Neural cell (in vitro differentiated cells): Measurements from ENCODE around the gene CCDC81. TPM values are rescaled to one million over a fixed set of nuclear protein-coding genes. Genes with fewer than 3 reads are reported as not detected.

Source experiments
- H2AFZ ChIP-seq: fragments of 200-600, 300-800 bp; sonication (generic), shearing (Covaris generic); 2 replicates; pipeline ENCODE4 v1.6.0; 2014; ENCODE audit warnings: low read depth, mild to moderate bottlenecking, antibody characterized with exemption, low read length, moderate library complexity
- H3F3A ChIP-seq: fragments of 200-600 bp; shearing (Covaris generic); 2 replicates; pipeline ENCODE4 v1.6.1; 2016; ENCODE audit warnings: mild to moderate bottlenecking, moderate library complexity, mixed read lengths, antibody characterized with exemption, low read length; ENCODE audit not compliant: insufficient read depth, poor library complexity, severe bottlenecking
- H3K27ac ChIP-seq: fragments of 200-600, 300-800 bp; sonication (generic), shearing (Covaris generic); 2 replicates; pipeline ENCODE4 v1.5.1; 2014; ENCODE audit warnings: mild to moderate bottlenecking, low read length, moderate library complexity
- H3K27me3 ChIP-seq: fragments of 300-800, 200-600 bp; sonication (generic), shearing (Covaris generic); 2 replicates; pipeline ENCODE4 v1.6.0; 2014; ENCODE audit warnings: mild to moderate bottlenecking, low read depth, low read length, moderate library complexity; ENCODE audit not compliant: insufficient read depth
- H3K36me3 ChIP-seq: fragments of 300-800, 200-600 bp; sonication (generic), shearing (Covaris generic); 2 replicates; pipeline ENCODE4 v1.5.1; 2014; ENCODE audit warnings: mild to moderate bottlenecking, antibody characterized with exemption, low read length, moderate library complexity; ENCODE audit not compliant: insufficient read depth
- H3K4me2 ChIP-seq: fragments of 300-800, 200-600 bp; sonication (generic), shearing (Covaris generic); 2 replicates; pipeline ENCODE4 v1.6.0; 2014; ENCODE audit warnings: mild to moderate bottlenecking, low read length
- H3K4me3 ChIP-seq: fragments of 300-800, 200-600 bp; sonication (generic), shearing (Covaris generic); 2 replicates; pipeline ENCODE4 v1.5.1; 2014; ENCODE audit warnings: mild to moderate bottlenecking, low read length, moderate library complexity
- H3K79me2 ChIP-seq: fragments of 200-600 bp; shearing (Covaris generic); replicated peaks from 2 replicates; pipeline ENCODE4 v1.6.0; 2014; ENCODE audit warnings: mild to moderate bottlenecking, low read length, moderate library complexity; ENCODE audit not compliant: insufficient read depth
- H3K9ac ChIP-seq: fragments of 300-800, 200-600 bp; sonication (generic), shearing (Covaris generic); 2 replicates; pipeline ENCODE4 v1.6.1; 2016; ENCODE audit warnings: mild to moderate bottlenecking, low read length, mixed read lengths
- H3K9me2 ChIP-seq: fragments of 200-600 bp; shearing (Covaris generic); 2 replicates; pipeline ENCODE4 v1.6.1; 2016; ENCODE audit warnings: mild to moderate bottlenecking, low read length, mixed read lengths; ENCODE audit not compliant: insufficient read depth
- H3K9me3 ChIP-seq: fragments of 200-600, 300-800 bp; sonication (generic), shearing (Covaris generic); 2 replicates; pipeline ENCODE4 v1.6.1; 2016; ENCODE audit warnings: mild to moderate bottlenecking, mixed run types, low read length, moderate library complexity, mixed read lengths
- H4K20me1 ChIP-seq: fragments of 200-600 bp; shearing (Covaris generic); 2 replicates; pipeline ENCODE4 v1.6.1; 2016; ENCODE audit warnings: mild to moderate bottlenecking, mixed run types; ENCODE audit not compliant: insufficient read depth
- EP300 ChIP-seq: fragments of 450-650 bp; conservative IDR thresholded peaks from 2 replicates; pipeline ENCODE4 v1.6.1; 2014; ENCODE audit warnings: antibody characterized with exemption, mild to moderate bottlenecking, moderate library complexity; ENCODE audit not compliant: poor library complexity, severe bottlenecking
- EZH2 ChIP-seq: fragments of 200-600, 300-800 bp; shearing (Covaris generic), sonication (generic); IDR thresholded peaks from 2 replicates; pipeline ENCODE4 v1.6.1; 2014; ENCODE audit warnings: antibody characterized with exemption, low read length, borderline replicate concordance, mild to moderate bottlenecking; ENCODE audit not compliant: insufficient read depth, poor library complexity, severe bottlenecking
- MXI1 ChIP-seq: fragments of 450-650 bp; conservative IDR thresholded peaks from 2 replicates; pipeline ENCODE4 v1.6.1; 2014; ENCODE audit warnings: antibody characterized with exemption, mild to moderate bottlenecking; ENCODE audit not compliant: poor library complexity, severe bottlenecking
- POLR2AphosphoS5 ChIP-seq: IDR thresholded peaks from 2 replicates; pipeline ENCODE4 v1.6.1; 2012
- RAD21 ChIP-seq: fragments of 450-650 bp; conservative IDR thresholded peaks from 2 replicates; pipeline ENCODE4 v1.6.1; 2014; ENCODE audit warnings: antibody characterized with exemption, mild to moderate bottlenecking, moderate library complexity
- SMC3 ChIP-seq: fragments of 450-650 bp; conservative IDR thresholded peaks from 2 replicates; pipeline ENCODE4 v1.6.1; 2014; ENCODE audit warnings: antibody characterized with exemption, mild to moderate bottlenecking, moderate library complexity; ENCODE audit not compliant: poor library complexity
- TAF1 ChIP-seq: IDR thresholded peaks from 2 replicates; pipeline ENCODE4 v1.6.1; 2012; ENCODE audit warnings: low read depth
- polyA plus RNA-seq: library from polyadenylated mRNA; depleted of rRNA; stranded (reverse); fragments of >200 nt; gene quantifications from 2 replicates; pipeline ENCODE4 v1.2.3, GENCODE V29; 2014
- TF ChIP-seq, protein P1 (sequence below): IDR thresholded peaks from 2 replicates; pipeline ENCODE4 v1.6.1; 2012; ENCODE audit warnings: borderline replicate concordance
- TF ChIP-seq, protein P2 (sequence below): fragments of 450-650 bp; IDR thresholded peaks from 2 replicates; pipeline ENCODE4 v1.5.1; 2014; ENCODE audit warnings: antibody characterized with exemption, mild to moderate bottlenecking, moderate library complexity; ENCODE audit not compliant: poor library complexity, severe bottlenecking

Gene CCDC81
- polyA plus RNA-seq, 1 donor from 2014 or later: 2.5 TPM

DNA sequence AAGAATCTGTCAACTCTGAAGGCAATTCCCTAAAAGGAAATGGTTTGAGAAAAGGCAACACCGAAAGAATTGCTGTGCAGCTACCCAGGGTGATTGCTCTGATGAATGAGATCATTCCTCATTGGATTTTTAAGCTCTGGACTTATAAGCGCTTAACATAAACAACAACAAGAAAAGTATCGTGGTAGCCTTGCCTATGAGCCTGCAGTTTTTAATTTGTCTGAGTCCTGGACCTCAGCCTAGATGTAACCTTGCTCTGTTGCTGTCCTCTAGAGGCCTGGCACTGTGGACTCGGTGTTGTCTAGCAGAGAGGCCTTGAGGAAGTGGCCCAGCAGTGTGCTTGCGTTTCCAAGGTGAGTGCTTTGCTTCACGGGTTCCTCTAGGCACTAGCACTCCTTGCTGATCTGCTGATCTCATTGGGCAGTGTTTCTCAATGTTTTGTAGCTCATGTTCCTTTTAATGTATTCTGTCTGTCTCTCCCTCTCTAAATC, 20.4 kb downstream of the CCDC81 start:
- Histone ChIP-seq H3K4me2 (no peak overlapping the region), H4K20me1 (no peaks in the 10 kb centered on the region), H3K27me3 (no peaks in the 10 kb centered on the region), H3K9me2 (no peaks in the 10 kb centered on the region), H3K9me3 (no peaks in the 10 kb centered on the region), H3K4me3 (no peak overlapping the region), H3K36me3 (no peaks in the 10 kb centered on the region), H2AFZ (no peak overlapping the region), H3K9ac (no peak overlapping the region), H3K27ac (no peak overlapping the region), H3K79me2 (no peaks in the 10 kb centered on the region), H3F3A (no peaks in the 10 kb centered on the region)
- TF ChIP-seq MXI1: no peak
- TF ChIP-seq, protein P1, sequence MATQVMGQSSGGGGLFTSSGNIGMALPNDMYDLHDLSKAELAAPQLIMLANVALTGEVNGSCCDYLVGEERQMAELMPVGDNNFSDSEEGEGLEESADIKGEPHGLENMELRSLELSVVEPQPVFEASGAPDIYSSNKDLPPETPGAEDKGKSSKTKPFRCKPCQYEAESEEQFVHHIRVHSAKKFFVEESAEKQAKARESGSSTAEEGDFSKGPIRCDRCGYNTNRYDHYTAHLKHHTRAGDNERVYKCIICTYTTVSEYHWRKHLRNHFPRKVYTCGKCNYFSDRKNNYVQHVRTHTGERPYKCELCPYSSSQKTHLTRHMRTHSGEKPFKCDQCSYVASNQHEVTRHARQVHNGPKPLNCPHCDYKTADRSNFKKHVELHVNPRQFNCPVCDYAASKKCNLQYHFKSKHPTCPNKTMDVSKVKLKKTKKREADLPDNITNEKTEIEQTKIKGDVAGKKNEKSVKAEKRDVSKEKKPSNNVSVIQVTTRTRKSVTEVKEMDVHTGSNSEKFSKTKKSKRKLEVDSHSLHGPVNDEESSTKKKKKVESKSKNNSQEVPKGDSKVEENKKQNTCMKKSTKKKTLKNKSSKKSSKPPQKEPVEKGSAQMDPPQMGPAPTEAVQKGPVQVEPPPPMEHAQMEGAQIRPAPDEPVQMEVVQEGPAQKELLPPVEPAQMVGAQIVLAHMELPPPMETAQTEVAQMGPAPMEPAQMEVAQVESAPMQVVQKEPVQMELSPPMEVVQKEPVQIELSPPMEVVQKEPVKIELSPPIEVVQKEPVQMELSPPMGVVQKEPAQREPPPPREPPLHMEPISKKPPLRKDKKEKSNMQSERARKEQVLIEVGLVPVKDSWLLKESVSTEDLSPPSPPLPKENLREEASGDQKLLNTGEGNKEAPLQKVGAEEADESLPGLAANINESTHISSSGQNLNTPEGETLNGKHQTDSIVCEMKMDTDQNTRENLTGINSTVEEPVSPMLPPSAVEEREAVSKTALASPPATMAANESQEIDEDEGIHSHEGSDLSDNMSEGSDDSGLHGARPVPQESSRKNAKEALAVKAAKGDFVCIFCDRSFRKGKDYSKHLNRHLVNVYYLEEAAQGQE: no peak
- TF ChIP-seq, protein P2, sequence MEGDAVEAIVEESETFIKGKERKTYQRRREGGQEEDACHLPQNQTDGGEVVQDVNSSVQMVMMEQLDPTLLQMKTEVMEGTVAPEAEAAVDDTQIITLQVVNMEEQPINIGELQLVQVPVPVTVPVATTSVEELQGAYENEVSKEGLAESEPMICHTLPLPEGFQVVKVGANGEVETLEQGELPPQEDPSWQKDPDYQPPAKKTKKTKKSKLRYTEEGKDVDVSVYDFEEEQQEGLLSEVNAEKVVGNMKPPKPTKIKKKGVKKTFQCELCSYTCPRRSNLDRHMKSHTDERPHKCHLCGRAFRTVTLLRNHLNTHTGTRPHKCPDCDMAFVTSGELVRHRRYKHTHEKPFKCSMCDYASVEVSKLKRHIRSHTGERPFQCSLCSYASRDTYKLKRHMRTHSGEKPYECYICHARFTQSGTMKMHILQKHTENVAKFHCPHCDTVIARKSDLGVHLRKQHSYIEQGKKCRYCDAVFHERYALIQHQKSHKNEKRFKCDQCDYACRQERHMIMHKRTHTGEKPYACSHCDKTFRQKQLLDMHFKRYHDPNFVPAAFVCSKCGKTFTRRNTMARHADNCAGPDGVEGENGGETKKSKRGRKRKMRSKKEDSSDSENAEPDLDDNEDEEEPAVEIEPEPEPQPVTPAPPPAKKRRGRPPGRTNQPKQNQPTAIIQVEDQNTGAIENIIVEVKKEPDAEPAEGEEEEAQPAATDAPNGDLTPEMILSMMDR: no peak
- no peak for TF ChIP-seq TAF1
- no peak for TF ChIP-seq POLR2AphosphoS5
- TF ChIP-seq EP300: no peak
- no peak for TF ChIP-seq EZH2
- TF ChIP-seq RAD21: no peak
- TF ChIP-seq SMC3: no peak

DNA sequence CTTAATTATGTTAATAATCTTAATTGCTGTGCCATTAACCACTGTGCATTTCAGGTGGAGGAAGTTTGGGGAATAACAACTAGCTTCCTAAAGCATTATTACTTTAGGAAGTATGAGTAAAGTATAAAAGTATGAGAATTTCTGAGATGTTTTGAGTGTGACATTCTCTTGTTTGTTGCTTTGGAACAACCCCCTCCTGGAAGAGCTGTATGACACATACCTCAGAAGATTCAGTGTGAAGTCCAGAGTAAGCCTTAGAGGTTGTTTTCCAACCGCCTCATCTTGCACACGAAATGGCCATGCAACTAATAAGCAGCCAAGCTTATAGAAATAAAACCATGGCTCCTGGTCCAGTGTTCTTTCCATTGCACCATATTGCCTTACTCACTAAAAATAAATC, 21.7 kb downstream of the CCDC81 start:
- TF ChIP-seq EP300 (no peak), TAF1 (no peak), EZH2 (no peak), SMC3 (no peak), POLR2AphosphoS5 (no peak), RAD21 (no peak), MXI1 (no peak)
- TF ChIP-seq, protein P1: no peak
- TF ChIP-seq, protein P2: no peak

More for the DNA sequence above, 21.7 kb downstream of the CCDC81 start:
- no peak overlapping the region for H3K9ac ChIP-seq
- H3K79me2 ChIP-seq: no peaks in the 10 kb centered on the region
- H2AFZ ChIP-seq: no peak overlapping the region
- H3K36me3 ChIP-seq: no peaks in the 10 kb centered on the region
- no peaks in the 10 kb centered on the region for H4K20me1 ChIP-seq
- H3K27ac ChIP-seq: no peak overlapping the region
- H3K27me3 ChIP-seq: no peaks in the 10 kb centered on the region
- H3F3A ChIP-seq: no peaks in the 10 kb centered on the region
- no peak overlapping the region for H3K4me2 ChIP-seq
- no peak overlapping the region for H3K4me3 ChIP-seq
- no peaks in the 10 kb centered on the region for H3K9me3 ChIP-seq
- no peaks in the 10 kb centered on the region for H3K9me2 ChIP-seq
